ENCODE results near the gene ABCG8.

The ABCG8 gene

GRCh38 chr2:43925431-43925830 is 86.7 kb downstream of the ABCG8 start:
- no peaks in the 10 kb centered on the region for H3K9me2 ChIP-seq (replicated peaks; ENCODE audit: low read depth, low read length)
- no peaks in the 10 kb centered on the region for H3K4me1 ChIP-seq (ENCODE audit: insufficient read depth, low read length, poor library complexity, severe bottlenecking)
- H3F3A ChIP-seq (ENCODE audit: low read depth) = no peaks in the 10 kb centered on the region
- H3K9ac ChIP-seq (ENCODE audit: low read depth, low read length, poor library complexity, severe bottlenecking) = no peak overlapping the region
- H3K4me2 ChIP-seq (ENCODE audit: low read depth, low read length, poor library complexity, severe bottlenecking) = no peak overlapping the region
- no peaks in the 10 kb centered on the region for H4K20me1 ChIP-seq (ENCODE audit: insufficient read depth, low read length, poor library complexity, severe bottlenecking)
- H3K79me2 ChIP-seq (ENCODE audit: insufficient read depth, low read length) = no peaks in the 10 kb centered on the region
- H2AFZ ChIP-seq (ENCODE audit: low read length) = no peak overlapping the region
- H3K4me3 ChIP-seq (ENCODE audit: low read length, poor library complexity, severe bottlenecking) = no peak overlapping the region
- H3K9me3 ChIP-seq (ENCODE audit: insufficient read depth, low read depth, low read length) = no peaks in the 10 kb centered on the region
- no peak for TF ChIP-seq EZH2phosphoT487 (IDR thresholded peaks at IDR 0.05; ENCODE audit: borderline replicate concordance)
- TF ChIP-seq, protein P1, sequence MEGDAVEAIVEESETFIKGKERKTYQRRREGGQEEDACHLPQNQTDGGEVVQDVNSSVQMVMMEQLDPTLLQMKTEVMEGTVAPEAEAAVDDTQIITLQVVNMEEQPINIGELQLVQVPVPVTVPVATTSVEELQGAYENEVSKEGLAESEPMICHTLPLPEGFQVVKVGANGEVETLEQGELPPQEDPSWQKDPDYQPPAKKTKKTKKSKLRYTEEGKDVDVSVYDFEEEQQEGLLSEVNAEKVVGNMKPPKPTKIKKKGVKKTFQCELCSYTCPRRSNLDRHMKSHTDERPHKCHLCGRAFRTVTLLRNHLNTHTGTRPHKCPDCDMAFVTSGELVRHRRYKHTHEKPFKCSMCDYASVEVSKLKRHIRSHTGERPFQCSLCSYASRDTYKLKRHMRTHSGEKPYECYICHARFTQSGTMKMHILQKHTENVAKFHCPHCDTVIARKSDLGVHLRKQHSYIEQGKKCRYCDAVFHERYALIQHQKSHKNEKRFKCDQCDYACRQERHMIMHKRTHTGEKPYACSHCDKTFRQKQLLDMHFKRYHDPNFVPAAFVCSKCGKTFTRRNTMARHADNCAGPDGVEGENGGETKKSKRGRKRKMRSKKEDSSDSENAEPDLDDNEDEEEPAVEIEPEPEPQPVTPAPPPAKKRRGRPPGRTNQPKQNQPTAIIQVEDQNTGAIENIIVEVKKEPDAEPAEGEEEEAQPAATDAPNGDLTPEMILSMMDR (conservative IDR thresholded peaks at IDR 0.05; ENCODE audit: low read length) = no peak
- H3K36me3 ChIP-seq (ENCODE audit: insufficient read depth, low read length) = peaks cover 58% of the 10 kb centered on the region
- no peaks in the 10 kb centered on the region for H3K27me3 ChIP-seq (ENCODE audit: insufficient read depth, low read length, poor library complexity, severe bottlenecking)

GRCh38 chr2:43927442-43927841 is 88.7 kb downstream of the ABCG8 start:
- no peaks in the 10 kb centered on the region for H3K9me3 ChIP-seq (ENCODE audit: insufficient read depth, low read depth, low read length)
- no peak overlapping the region for H3K4me3 ChIP-seq (ENCODE audit: low read length, poor library complexity, severe bottlenecking)
- H3K79me2 ChIP-seq (ENCODE audit: insufficient read depth, low read length) = no peaks in the 10 kb centered on the region
- no peaks in the 10 kb centered on the region for H3F3A ChIP-seq (ENCODE audit: low read depth)
- H3K9ac ChIP-seq (ENCODE audit: low read depth, low read length, poor library complexity, severe bottlenecking) = no peak overlapping the region
- no peaks in the 10 kb centered on the region for H3K9me2 ChIP-seq (replicated peaks; ENCODE audit: low read depth, low read length)
- H4K20me1 ChIP-seq (ENCODE audit: insufficient read depth, low read length, poor library complexity, severe bottlenecking) = no peaks in the 10 kb centered on the region
- TF ChIP-seq, protein P1 (conservative IDR thresholded peaks at IDR 0.05; ENCODE audit: low read length) = no peak
- TF ChIP-seq EZH2phosphoT487 (IDR thresholded peaks at IDR 0.05; ENCODE audit: borderline replicate concordance) = no peak
- H3K4me1 ChIP-seq (ENCODE audit: insufficient read depth, low read length, poor library complexity, severe bottlenecking) = no peaks in the 10 kb centered on the region
- no peak overlapping the region for H3K4me2 ChIP-seq (ENCODE audit: low read depth, low read length, poor library complexity, severe bottlenecking)
- no peaks in the 10 kb centered on the region for H3K27me3 ChIP-seq (ENCODE audit: insufficient read depth, low read length, poor library complexity, severe bottlenecking)
- H2AFZ ChIP-seq (ENCODE audit: low read length) = no peak overlapping the region
- H3K36me3 ChIP-seq (ENCODE audit: insufficient read depth, low read length) = peaks cover 55% of the 10 kb centered on the region; the same call in 1 of the 2 replicates

DNA sequence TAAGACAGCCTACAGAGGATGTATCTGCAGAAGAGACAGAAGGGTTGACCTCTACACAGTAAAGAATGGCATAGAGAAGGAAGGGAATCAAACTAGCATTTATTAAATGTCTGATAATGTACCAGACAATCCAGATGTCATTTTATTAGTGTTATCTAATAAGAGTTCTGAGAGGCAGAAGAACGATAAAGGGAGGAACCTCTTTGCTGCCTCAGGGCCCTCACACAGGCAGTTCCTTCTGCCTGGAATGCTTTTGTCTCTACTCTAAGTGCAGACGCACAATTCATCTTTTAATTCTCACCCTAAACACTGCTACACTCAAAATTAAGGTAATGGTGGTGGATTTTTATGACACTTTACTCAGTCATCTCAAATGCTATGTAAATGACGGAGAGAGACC is 92.5 kb downstream of the ABCG8 start:
- H3K27me3 ChIP-seq (ENCODE audit: insufficient read depth, low read length, poor library complexity, severe bottlenecking) = no peaks in the 10 kb centered on the region
- H3K36me3 ChIP-seq (ENCODE audit: insufficient read depth, low read length) = peaks cover 46% of the 10 kb centered on the region; the same call in 1 of the 2 replicates
- no peaks in the 10 kb centered on the region for H3F3A ChIP-seq (ENCODE audit: low read depth)
- no peak overlapping the region for H3K9ac ChIP-seq (ENCODE audit: low read depth, low read length, poor library complexity, severe bottlenecking)
- H3K4me2 ChIP-seq (ENCODE audit: low read depth, low read length, poor library complexity, severe bottlenecking) = no peak overlapping the region
- H3K4me3 ChIP-seq (ENCODE audit: low read length, poor library complexity, severe bottlenecking) = no peak overlapping the region
- TF ChIP-seq, protein P1 (conservative IDR thresholded peaks at IDR 0.05; ENCODE audit: low read length) = no peak
- no peak for TF ChIP-seq EZH2phosphoT487 (IDR thresholded peaks at IDR 0.05; ENCODE audit: borderline replicate concordance)
- no peaks in the 10 kb centered on the region for H4K20me1 ChIP-seq (ENCODE audit: insufficient read depth, low read length, poor library complexity, severe bottlenecking)
- H3K79me2 ChIP-seq (ENCODE audit: insufficient read depth, low read length) = no peaks in the 10 kb centered on the region
- H3K9me2 ChIP-seq (replicated peaks; ENCODE audit: low read depth, low read length) = no peaks in the 10 kb centered on the region
- no peaks in the 10 kb centered on the region for H3K4me1 ChIP-seq (ENCODE audit: insufficient read depth, low read length, poor library complexity, severe bottlenecking)
- no peaks in the 10 kb centered on the region for H3K9me3 ChIP-seq (ENCODE audit: insufficient read depth, low read depth, low read length)
- no peak overlapping the region for H2AFZ ChIP-seq (ENCODE audit: low read length)

Data from Loucy (cell line).